HG02884 (cell line): ENCODE results near the gene PRR35.
"Not testable (repeated sequence)": the region's sequence is repeated elsewhere in the genome, so short reads cannot be mapped to it uniquely, and the experiment has no call there.

Experiments used
- ATAC-seq: cut with Tn5 transposase; IDR thresholded peaks from one replicate; pipeline ENCODE4 v1.9.1; 2021; ENCODE audit warnings: mild to moderate bottlenecking, moderate library complexity; ENCODE audit not compliant: unreplicated experiment

The PRR35 gene

DNA sequence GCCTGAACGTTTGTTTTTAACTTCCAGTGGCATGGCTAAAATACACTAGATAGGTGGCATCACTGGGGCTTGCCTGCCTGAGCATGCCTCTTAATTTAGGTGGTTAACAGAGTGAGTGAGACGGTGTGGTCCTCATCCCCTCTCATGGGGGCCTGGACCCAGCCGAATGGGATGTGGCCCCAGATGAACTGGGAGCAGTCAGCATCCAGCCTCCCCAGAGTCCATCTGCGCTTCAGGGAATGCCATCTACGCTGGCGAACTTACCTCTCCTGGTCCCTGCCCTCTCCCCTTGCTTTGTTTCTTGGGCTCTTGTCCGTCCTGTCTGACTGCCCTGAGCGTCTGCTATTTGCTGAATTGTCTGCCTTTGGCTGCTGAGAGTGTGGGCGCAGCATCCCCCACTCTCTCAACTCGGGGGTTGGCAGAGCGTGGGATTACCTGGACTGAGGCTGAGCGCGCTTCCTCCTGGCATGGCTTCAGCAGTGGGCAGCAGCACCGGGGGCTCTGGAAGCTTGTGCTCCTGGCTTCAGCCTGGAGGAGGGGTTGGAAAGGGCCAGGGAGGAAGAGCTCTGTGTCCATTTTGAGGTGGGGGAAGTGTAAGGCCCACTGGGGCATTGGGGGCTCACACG, 31.8 kb downstream of the PRR35 start:
- ATAC-seq = no peak

- ATAC-seq = no peak
These were observed 32.5 kb downstream of the PRR35 start for GRCh38 chr16:592518-593306.

GRCh38 chr16:593406-593805, 33.2 kb downstream of the PRR35 start:
- no peak for ATAC-seq

GRCh38 chr16:593807-594206, 33.6 kb downstream of the PRR35 start:
- ATAC-seq = no peak

DNA sequence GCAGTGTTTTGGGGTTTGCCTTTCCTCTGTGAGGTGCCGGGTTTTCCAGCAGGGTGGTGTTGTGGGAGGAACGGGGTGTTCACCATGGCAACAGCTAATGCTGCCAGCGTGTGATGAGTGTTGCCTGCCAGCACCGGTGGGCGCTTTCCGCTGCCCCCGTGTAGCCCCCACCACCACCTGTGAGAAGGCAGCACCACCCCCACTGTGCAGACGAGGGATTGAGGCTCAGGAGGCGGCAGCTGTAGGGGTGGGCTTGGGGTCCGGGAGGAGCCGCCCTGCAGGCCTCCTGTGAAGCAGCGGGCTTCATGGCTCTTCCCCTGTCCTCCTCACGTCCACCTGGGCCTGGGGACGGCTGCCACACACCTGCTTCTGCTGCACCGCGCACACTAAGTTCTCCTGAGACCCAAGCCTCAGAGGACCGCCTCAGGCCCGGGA, 34.9 kb downstream of the PRR35 start:
- no peak for ATAC-seq

GRCh38 chr16:595942-596735, 35.9 kb downstream of the PRR35 start:
- ATAC-seq = no peak

DNA sequence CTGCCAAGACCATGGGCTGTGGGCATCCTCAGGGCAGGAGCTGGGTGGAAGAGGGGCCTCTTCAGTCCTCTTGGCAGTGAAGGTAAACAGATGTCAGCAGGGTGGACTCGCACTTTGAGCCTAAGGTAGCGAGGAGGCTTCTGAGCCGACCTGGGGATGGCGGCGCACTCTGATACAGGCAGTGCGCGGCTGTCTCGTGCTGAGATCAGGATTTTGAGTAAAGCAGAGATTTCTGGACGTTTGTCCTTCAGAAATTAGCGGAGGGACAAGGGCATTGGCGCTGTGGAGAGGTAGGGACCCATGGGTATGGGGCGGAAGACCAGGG, 36.5 kb downstream of the PRR35 start:
- ATAC-seq = no peak

GRCh38 chr16:597655-598054, 37.5 kb downstream of the PRR35 start:
- not testable (repeated sequence) for ATAC-seq

DNA sequence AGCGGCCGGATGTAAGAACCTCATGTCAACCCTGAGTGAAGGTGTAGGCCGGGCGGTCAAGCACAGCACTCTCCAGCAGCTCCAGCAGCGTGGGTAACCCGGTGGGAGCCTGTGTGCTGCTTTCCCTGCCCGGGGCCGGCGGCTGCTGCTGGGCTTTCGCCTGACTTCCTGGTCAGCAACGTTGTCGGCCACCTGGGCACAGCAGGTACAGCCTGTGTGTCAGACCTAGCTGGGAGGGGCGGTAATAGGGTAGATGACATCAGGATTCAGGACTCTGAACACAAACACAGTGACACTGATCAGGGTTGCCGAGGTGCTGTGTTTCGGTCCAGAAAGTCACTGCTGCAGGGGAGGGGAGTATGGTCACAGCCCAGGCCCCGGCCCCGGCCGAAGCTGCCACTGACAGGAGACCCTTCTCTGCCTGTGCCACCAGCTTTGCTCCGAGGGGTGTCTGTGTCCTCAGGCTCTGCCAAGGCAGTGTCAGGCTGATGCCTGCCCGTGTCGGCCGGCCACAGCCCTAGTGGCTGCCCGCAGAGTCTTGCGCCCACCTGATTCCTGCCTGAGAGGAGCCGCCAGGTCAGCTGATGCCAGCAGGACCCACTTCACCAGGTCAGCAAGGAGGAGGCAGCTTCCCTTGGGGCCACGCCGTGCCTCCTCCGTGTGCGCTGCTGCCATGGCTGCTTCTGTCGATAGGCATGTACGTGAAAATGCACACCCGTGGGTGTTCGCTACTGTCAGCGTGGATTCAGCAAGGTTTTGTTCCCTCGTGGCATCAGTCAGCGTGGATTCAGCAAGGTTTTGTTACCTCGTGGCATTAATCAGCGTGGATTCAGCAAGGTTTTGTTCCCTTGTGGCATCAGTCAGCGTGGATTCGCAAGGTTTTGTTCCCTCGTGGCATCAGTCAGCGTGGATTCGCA, 38.9 kb downstream of the PRR35 start:
- ATAC-seq = no peak

DNA sequence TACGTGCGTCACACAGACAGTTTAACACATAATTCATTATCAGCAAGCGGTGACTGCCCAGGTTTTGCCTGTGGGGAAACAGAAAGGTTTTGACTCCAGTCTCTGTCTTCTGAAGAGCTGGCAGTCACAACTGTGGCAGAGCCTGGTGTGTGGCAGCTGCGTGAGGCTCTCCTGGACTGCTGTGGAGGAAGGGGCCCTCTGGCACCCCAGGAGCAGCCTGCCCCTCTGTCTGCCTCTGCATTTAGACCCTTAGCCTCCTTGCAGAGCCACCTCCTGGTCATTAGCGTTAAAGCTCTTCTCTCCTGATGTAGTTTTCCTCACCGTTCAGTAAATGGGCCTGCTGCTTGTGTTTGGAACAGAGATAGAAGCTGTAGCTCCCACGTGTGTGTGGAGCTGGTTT, 40.6 kb downstream of the PRR35 start:
- ATAC-seq = no peak

GRCh38 chr16:603933-604332, 43.7 kb downstream of the PRR35 start:
- no peak for ATAC-seq

DNA sequence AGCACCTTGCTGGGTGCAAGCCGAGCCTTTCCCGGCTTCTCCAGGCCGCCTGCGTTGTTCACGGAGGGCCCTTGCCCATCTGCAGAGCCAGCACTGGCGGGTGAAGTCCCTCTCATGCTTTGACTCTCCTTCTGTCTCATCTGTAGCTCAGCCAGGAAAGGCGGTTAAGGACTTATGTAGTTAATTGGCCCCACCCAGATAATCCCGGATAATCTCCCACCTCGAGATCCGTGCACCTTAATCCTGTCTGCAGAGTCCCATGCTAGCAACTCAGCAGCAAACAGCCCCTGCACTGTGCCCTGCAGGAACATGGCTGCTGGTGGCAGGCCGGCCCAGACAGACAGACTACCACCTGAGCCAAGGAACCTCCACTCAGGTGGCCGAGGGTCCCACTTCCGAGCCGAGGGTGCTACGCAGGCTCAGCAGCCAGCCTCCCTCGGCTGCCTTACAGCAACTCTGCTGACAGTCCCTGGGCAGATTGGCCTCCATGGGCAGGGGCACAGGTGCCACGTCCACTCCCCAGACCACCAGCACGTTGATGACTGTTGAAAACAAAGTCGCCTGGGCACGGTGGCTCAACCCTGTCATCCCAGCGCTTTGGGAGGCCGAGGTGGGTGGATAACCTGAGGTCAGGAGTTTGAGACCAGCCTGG, 46.6 kb downstream of the PRR35 start:
- no peak for ATAC-seq

GRCh38 chr16:608019-608418, 47.8 kb downstream of the PRR35 start:
- ATAC-seq = no peak

DNA sequence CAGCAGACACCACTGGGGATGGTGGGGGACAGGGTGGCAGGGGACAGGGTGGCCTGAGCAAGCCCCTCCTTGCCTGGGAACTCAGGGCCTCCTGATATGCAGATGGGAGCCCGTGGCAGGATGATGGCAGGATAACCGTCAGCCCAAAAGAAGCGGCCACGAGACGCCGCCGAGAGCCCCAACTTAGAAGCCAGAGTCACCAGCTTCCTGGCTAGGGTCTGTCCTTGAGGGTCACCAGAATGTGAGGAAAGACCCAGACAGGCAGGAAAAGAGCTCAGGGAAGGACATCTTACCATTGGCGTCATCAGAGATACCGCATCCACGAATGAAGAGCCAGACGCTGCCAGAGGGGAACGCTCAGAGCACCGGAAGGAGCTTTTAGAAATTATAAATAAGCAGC, 49.1 kb downstream of the PRR35 start:
- ATAC-seq = no peak

GRCh38 chr16:609984-610383, 49.8 kb downstream of the PRR35 start:
- ATAC-seq = no peak

DNA sequence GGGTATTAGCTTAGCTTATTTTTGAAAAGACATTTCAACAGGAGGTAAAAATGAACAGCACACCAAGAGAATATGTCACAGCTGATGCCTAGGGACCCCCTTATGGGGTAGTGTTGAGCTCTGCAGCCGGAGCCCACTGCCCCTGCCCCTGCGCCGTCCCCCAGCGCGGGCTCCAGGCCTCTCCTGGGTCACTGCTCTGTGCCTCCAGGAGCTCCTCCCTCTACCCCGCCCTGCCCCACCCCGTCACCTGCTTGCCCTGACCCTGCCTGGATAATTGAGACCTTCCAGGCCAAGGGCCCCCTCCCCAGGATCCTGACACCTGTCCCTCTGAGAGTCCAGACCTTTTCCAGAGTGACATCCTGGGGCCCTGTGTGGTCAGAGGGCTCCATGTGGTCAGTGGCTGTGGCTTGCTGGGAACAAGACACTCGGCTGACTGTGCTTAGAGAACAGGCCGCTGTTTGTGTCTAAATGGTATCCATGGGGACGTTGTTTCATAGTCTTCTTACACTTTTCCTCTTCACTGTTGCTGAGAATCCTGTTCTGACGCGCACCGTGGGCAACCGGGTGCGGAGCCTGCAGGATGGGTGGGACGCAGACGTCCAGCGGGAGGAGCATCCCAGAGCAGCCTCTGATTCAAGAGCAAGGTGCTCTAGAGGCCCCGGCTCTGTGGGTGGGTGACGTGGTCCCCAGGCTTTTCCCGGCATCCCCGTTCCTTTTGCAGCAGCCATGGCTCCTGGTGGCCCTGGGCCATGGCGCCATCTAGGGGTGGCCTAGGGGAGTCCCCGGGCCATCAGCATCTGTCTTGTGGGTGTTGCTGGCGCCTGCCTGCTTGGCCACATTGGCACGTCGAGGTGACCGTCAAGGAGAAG, 50.6 kb downstream of the PRR35 start:
- ATAC-seq = no peak

GRCh38 chr16:615122-615521, 54.9 kb downstream of the PRR35 start:
- no peak for ATAC-seq
